MM.1S (cell line): ENCODE data around the gene AMELX.

Experiments
- DNase-seq: peaks from one replicate; pipeline ENCODE4 v3.0.0-alpha.2; 2015
- H2AFZ ChIP-seq: fragments of 300-600 bp; sonication (generic); 2 replicates; pipeline ENCODE4 v1.6.0; 2016; ENCODE audit warnings: antibody characterized with exemption, low read length
- H3F3A ChIP-seq: fragments of 300-600 bp; sonication (generic); 2 replicates; pipeline ENCODE4 v1.6.1; 2016; ENCODE audit warnings: mild to moderate bottlenecking, antibody characterized with exemption, low read length, moderate library complexity, mixed read lengths; ENCODE audit not compliant: insufficient read depth
- H3K27ac ChIP-seq: fragments of 300-600 bp; sonication (generic); 2 replicates; pipeline ENCODE4 v1.5.1; 2016; ENCODE audit warnings: mild to moderate bottlenecking, low read length
- H3K27me3 ChIP-seq: fragments of 300-600 bp; sonication (generic); replicated peaks from 2 replicates; pipeline ENCODE4 v1.6.0; 2016; ENCODE audit warnings: low read length; ENCODE audit not compliant: insufficient read depth
- H3K36me3 ChIP-seq: fragments of 300-600 bp; sonication (generic); replicated peaks from 2 replicates; pipeline ENCODE4 v1.6.1; 2016; ENCODE audit warnings: mild to moderate bottlenecking, low read length, mixed read lengths; ENCODE audit not compliant: insufficient read depth
- H3K4me1 ChIP-seq: fragments of 300-600 bp; sonication (generic); 2 replicates; pipeline ENCODE4 v1.6.1; 2016; ENCODE audit warnings: low read length, mixed read lengths
- H3K4me2 ChIP-seq: fragments of 300-600 bp; sonication (generic); 2 replicates; pipeline ENCODE4 v1.6.0; 2016; ENCODE audit warnings: low read depth, low read length
- H3K4me3 ChIP-seq: fragments of 300-600 bp; sonication (generic); 2 replicates; pipeline ENCODE4 v1.5.1; 2016; ENCODE audit warnings: low read length, mixed read lengths
- H3K79me2 ChIP-seq: fragments of 300-600 bp; sonication (generic); 2 replicates; pipeline ENCODE4 v1.6.1; 2016; ENCODE audit warnings: mixed run types, low read length, mixed read lengths
- H3K9ac ChIP-seq: fragments of 300-600 bp; sonication (generic); 2 replicates; pipeline ENCODE4 v1.6.1; 2016; ENCODE audit warnings: low read length, mixed read lengths
- H3K9me2 ChIP-seq: fragments of 300-600 bp; sonication (generic); replicated peaks from 2 replicates; pipeline ENCODE4 v1.6.1; 2016; ENCODE audit warnings: mild to moderate bottlenecking, low read length, mixed read lengths; ENCODE audit not compliant: insufficient read depth
- H3K9me3 ChIP-seq: fragments of 300-600 bp; sonication (generic); replicated peaks from 2 replicates; pipeline ENCODE4 v1.6.1; 2016; ENCODE audit warnings: mild to moderate bottlenecking, low read length, mixed read lengths; ENCODE audit not compliant: insufficient read depth
- H4K20me1 ChIP-seq: fragments of 300-600 bp; sonication (generic); 2 replicates; pipeline ENCODE4 v1.6.1; 2016; ENCODE audit warnings: mild to moderate bottlenecking, low read length, moderate library complexity, mixed read lengths; ENCODE audit not compliant: insufficient read depth
- EZH2 ChIP-seq: fragments of 300-600 bp; sonication (generic); optimal IDR thresholded peaks from 2 replicates; pipeline ENCODE3; 2017; ENCODE audit warnings: low read depth, mild to moderate bottlenecking, antibody characterized with exemption, low read length, mixed read lengths
- EZH2phosphoT487 ChIP-seq: fragments of 300-600 bp; sonication (generic); IDR thresholded peaks from 2 replicates; pipeline ENCODE4 v1.6.1; 2018; ENCODE audit warnings: antibody characterized with exemption, low read length
- TF ChIP-seq, protein P1 (sequence below): fragments of 300-600 bp; sonication (generic); IDR thresholded peaks from 2 replicates; pipeline ENCODE4 v1.5.1; 2016; ENCODE audit warnings: antibody characterized with exemption, low read length, mixed read lengths

The AMELX gene

DNA sequence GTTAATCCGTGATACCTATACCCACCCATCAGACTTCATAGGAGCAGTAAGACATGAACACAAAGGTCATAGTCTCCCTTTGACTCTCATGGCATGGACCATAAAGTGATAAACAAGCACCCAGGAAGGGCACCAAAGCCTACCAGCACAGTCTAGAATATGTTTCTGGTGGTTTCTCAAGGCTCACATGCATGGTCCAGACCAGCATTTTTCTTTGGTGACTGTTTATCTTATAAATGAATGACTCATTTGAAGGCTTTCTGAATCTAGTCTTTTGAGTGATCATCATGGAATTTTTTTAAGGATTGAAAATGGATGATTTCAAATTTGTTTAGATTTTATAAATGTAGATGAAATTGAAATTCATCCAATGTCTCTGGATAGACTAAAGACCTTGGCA is 32.0 kb upstream of the AMELX start:
- H3K9me3 ChIP-seq = no peaks in the 10 kb centered on the region
- H3K9me2 ChIP-seq = no peaks in the 10 kb centered on the region
- peaks cover 35% of the 10 kb centered on the region for H3K79me2 ChIP-seq
- no peaks in the 10 kb centered on the region for H3K36me3 ChIP-seq
- H2AFZ ChIP-seq = no peak overlapping the region
- H3F3A ChIP-seq = no peaks in the 10 kb centered on the region; the same call in 1 of the 2 replicates
- no peak overlapping the region for H3K4me3 ChIP-seq
- H4K20me1 ChIP-seq = no peaks in the 10 kb centered on the region
- H3K4me2 ChIP-seq = no peak overlapping the region
- no peak for TF ChIP-seq EZH2
- TF ChIP-seq EZH2phosphoT487 = no peak
- TF ChIP-seq, protein P1, sequence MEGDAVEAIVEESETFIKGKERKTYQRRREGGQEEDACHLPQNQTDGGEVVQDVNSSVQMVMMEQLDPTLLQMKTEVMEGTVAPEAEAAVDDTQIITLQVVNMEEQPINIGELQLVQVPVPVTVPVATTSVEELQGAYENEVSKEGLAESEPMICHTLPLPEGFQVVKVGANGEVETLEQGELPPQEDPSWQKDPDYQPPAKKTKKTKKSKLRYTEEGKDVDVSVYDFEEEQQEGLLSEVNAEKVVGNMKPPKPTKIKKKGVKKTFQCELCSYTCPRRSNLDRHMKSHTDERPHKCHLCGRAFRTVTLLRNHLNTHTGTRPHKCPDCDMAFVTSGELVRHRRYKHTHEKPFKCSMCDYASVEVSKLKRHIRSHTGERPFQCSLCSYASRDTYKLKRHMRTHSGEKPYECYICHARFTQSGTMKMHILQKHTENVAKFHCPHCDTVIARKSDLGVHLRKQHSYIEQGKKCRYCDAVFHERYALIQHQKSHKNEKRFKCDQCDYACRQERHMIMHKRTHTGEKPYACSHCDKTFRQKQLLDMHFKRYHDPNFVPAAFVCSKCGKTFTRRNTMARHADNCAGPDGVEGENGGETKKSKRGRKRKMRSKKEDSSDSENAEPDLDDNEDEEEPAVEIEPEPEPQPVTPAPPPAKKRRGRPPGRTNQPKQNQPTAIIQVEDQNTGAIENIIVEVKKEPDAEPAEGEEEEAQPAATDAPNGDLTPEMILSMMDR = no peak
- H3K4me1 ChIP-seq = peaks cover 12% of the 10 kb centered on the region
- H3K27ac ChIP-seq = no peak overlapping the region
- no peak overlapping the region for H3K9ac ChIP-seq
- DNase-seq = no peak
- no peaks in the 10 kb centered on the region for H3K27me3 ChIP-seq

DNA sequence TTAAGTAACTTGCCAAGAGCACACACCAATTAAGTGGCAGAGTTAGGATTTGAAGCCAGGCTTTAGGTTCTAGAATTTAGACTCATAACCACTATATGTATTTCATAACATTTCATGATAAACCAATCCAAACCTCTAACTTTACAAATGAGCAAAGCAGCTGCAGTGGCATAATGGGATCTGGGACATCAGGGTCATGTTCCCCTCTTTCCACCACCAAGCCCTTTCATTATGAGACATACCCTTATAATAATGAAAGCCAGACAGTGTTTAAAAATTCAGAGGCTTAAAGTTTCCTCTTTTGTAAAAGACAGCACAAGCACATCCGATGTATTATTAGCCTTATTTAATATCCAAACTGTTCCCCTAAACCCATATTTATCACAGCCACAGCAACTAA is 28.3 kb upstream of the AMELX start:
- DNase-seq = no peak
- Histone ChIP-seq H3K9ac (no peak overlapping the region), H3K4me1 (peaks cover 3% of the 10 kb centered on the region), H3K4me3 (no peak overlapping the region), H2AFZ (no peak overlapping the region), H3K9me2 (no peaks in the 10 kb centered on the region), H3K4me2 (no peak overlapping the region), H3K27ac (no peak overlapping the region), H3F3A (no peaks in the 10 kb centered on the region), H3K79me2 (peaks cover 31% of the 10 kb centered on the region), H3K36me3 (no peaks in the 10 kb centered on the region), H4K20me1 (no peaks in the 10 kb centered on the region), H3K9me3 (no peaks in the 10 kb centered on the region), H3K27me3 (no peaks in the 10 kb centered on the region)
- TF ChIP-seq EZH2phosphoT487 = no peak
- no peak for TF ChIP-seq EZH2
- TF ChIP-seq, protein P1 = no peak

DNA sequence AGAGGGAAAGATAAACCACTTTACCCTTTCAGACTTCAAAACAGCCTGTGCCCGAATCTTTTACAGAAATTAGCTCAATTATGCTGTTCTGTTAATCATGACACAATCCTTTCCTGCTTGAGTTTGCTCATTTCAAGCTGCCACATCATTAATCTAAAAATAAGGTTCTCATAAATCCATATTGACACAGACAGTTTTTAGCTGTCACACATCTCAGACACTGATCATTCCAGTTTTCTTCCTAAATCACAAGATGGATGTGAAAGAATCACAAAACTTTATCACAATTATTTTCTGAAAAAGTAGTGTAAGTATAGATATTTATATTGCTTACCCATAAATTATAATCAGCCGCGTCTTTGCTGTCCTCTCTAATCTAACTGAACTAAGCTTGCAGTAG is 27.9 kb upstream of the AMELX start:
- no peak overlapping the region for H3K9ac ChIP-seq
- no peak overlapping the region for H3K4me3 ChIP-seq
- H3K79me2 ChIP-seq = peaks cover 34% of the 10 kb centered on the region
- DNase-seq = no peak
- no peaks in the 10 kb centered on the region for H3K4me1 ChIP-seq
- no peak overlapping the region for H3K4me2 ChIP-seq
- no peaks in the 10 kb centered on the region for H3K36me3 ChIP-seq
- no peaks in the 10 kb centered on the region for H3K9me2 ChIP-seq
- no peaks in the 10 kb centered on the region for H4K20me1 ChIP-seq
- TF ChIP-seq, protein P1 = no peak
- TF ChIP-seq EZH2phosphoT487 (no peak), EZH2 (no peak)
- H2AFZ ChIP-seq = no peak overlapping the region
- H3K27me3 ChIP-seq = no peaks in the 10 kb centered on the region
- no peak overlapping the region for H3K27ac ChIP-seq
- H3K9me3 ChIP-seq = no peaks in the 10 kb centered on the region
- H3F3A ChIP-seq = no peaks in the 10 kb centered on the region

DNA sequence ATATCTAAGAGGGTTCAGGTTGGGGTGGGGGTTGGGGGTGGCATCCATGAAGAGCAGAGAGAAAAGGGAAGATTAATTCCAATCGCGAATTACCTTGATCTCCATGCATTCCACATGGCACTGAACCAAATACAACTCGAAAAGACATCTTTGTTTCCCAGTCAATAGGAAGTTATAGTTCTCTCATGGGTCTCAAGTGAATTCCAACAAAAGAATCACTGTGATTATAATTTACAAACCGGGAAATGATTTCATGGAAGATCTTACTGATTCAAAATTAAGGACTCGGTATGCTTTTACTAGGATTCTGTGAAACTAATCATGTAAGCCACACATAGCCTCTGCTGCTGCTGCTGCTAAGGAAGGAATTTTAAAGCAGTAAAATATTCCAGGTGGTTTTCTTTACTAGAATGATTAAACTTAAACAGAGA is 26.6 kb upstream of the AMELX start:
- Histone ChIP-seq H3F3A (no peaks in the 10 kb centered on the region), H3K79me2 (peaks cover 33% of the 10 kb centered on the region), H3K27ac (no peak overlapping the region), H2AFZ (no peak overlapping the region), H3K4me3 (no peak overlapping the region), H3K9me2 (no peaks in the 10 kb centered on the region), H3K4me1 (no peaks in the 10 kb centered on the region), H3K36me3 (no peaks in the 10 kb centered on the region), H3K9ac (no peak overlapping the region), H4K20me1 (no peaks in the 10 kb centered on the region), H3K4me2 (no peak overlapping the region), H3K27me3 (no peaks in the 10 kb centered on the region), H3K9me3 (no peaks in the 10 kb centered on the region)
- no peak for TF ChIP-seq EZH2phosphoT487
- TF ChIP-seq EZH2 = no peak
- TF ChIP-seq, protein P1 = no peak
- no peak for DNase-seq
